ENCODE results near the gene LRRC66.

DNA sequence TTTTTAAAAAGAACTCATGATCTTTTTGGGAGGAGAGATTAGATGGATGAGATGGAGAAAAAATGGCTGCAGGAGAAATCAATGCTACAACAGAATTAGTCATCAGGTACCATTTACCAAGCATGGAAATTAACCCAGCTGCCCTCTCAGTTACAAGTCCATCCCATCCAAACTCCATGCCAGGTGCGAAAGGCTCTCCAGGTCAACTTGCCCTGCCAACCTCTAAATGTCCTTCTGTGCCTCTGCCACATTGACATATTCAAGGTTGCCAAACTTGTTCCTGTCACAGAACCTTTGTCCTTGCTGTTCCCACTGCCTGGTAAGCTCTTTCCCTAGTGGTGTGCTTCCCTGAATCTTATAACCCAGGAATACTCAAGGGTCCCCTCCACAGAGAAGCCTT is 38.1 kb upstream of the LRRC66 start:
- TF ChIP-seq, protein P1, sequence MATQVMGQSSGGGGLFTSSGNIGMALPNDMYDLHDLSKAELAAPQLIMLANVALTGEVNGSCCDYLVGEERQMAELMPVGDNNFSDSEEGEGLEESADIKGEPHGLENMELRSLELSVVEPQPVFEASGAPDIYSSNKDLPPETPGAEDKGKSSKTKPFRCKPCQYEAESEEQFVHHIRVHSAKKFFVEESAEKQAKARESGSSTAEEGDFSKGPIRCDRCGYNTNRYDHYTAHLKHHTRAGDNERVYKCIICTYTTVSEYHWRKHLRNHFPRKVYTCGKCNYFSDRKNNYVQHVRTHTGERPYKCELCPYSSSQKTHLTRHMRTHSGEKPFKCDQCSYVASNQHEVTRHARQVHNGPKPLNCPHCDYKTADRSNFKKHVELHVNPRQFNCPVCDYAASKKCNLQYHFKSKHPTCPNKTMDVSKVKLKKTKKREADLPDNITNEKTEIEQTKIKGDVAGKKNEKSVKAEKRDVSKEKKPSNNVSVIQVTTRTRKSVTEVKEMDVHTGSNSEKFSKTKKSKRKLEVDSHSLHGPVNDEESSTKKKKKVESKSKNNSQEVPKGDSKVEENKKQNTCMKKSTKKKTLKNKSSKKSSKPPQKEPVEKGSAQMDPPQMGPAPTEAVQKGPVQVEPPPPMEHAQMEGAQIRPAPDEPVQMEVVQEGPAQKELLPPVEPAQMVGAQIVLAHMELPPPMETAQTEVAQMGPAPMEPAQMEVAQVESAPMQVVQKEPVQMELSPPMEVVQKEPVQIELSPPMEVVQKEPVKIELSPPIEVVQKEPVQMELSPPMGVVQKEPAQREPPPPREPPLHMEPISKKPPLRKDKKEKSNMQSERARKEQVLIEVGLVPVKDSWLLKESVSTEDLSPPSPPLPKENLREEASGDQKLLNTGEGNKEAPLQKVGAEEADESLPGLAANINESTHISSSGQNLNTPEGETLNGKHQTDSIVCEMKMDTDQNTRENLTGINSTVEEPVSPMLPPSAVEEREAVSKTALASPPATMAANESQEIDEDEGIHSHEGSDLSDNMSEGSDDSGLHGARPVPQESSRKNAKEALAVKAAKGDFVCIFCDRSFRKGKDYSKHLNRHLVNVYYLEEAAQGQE (IDR thresholded peaks at IDR 0.05; ENCODE audit: borderline replicate concordance): no peak
- TF ChIP-seq EZH2 (IDR thresholded peaks at IDR 0.05; ENCODE audit: borderline replicate concordance, insufficient read depth, low read length, poor library complexity, severe bottlenecking): no peak
- TF ChIP-seq, protein P2, sequence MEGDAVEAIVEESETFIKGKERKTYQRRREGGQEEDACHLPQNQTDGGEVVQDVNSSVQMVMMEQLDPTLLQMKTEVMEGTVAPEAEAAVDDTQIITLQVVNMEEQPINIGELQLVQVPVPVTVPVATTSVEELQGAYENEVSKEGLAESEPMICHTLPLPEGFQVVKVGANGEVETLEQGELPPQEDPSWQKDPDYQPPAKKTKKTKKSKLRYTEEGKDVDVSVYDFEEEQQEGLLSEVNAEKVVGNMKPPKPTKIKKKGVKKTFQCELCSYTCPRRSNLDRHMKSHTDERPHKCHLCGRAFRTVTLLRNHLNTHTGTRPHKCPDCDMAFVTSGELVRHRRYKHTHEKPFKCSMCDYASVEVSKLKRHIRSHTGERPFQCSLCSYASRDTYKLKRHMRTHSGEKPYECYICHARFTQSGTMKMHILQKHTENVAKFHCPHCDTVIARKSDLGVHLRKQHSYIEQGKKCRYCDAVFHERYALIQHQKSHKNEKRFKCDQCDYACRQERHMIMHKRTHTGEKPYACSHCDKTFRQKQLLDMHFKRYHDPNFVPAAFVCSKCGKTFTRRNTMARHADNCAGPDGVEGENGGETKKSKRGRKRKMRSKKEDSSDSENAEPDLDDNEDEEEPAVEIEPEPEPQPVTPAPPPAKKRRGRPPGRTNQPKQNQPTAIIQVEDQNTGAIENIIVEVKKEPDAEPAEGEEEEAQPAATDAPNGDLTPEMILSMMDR (IDR thresholded peaks at IDR 0.05; ENCODE audit: poor library complexity, severe bottlenecking): no peak
- no peak for TF ChIP-seq MXI1 (conservative IDR thresholded peaks at IDR 0.05; ENCODE audit: poor library complexity, severe bottlenecking)
- TF ChIP-seq POLR2AphosphoS5 (IDR thresholded peaks at IDR 0.05): no peak
- TF ChIP-seq EP300 (conservative IDR thresholded peaks at IDR 0.05; ENCODE audit: poor library complexity, severe bottlenecking): no peak
- no peak for TF ChIP-seq RAD21 (conservative IDR thresholded peaks at IDR 0.05)
- no peak for TF ChIP-seq TAF1 (IDR thresholded peaks at IDR 0.05; ENCODE audit: low read depth)
